CD8-positive, alpha-beta memory T cell (primary cell): Measurements from ENCODE around the gene SP5. TPM values are rescaled to one million over a fixed set of nuclear protein-coding genes. Genes with fewer than 3 reads are reported as not detected.

ENCODE experiments used
- CTCF ChIA-PET: fragments of 350-600 bp; sonication (Branson Sonifier 250); formaldehyde crosslinking; loops from one replicate; lab custom pipeline; 2021; ENCODE audit warnings: antibody characterized with exemption; lab: Charles Lee
- POLR2A ChIA-PET: fragments of 350-600 bp; sonication (Branson Sonifier 250); formaldehyde crosslinking; loops from one replicate; lab custom pipeline; 2021; ENCODE audit warnings: antibody characterized with exemption; lab: Charles Lee
- DNase-seq, 5 donors: peaks; one replicate each; pipeline versions ENCODE4 v3.0.0 to v3.0.0-alpha.2; 2020 to 2022; ENCODE audit warnings: mixed read lengths in 1 of 5
- H3K27ac ChIP-seq: one replicate; pipeline ENCODE4 v1.7.0; 2013; ENCODE audit warnings: low read depth, mild to moderate bottlenecking, low read length, moderate library complexity
- H3K27me3 ChIP-seq: 2 replicates; pipeline ENCODE4 v1.7.0; 2013; ENCODE audit warnings: low read length, mild to moderate bottlenecking; ENCODE audit not compliant: insufficient read depth, poor library complexity, severe bottlenecking
- H3K36me3 ChIP-seq: 2 replicates; pipeline ENCODE4 v1.7.0; 2013; ENCODE audit warnings: mild to moderate bottlenecking, low read length, moderate library complexity; ENCODE audit not compliant: insufficient read depth
- H3K4me1 ChIP-seq: 2 replicates; pipeline ENCODE4 v1.7.0; 2013; ENCODE audit warnings: mild to moderate bottlenecking, low read length, moderate library complexity; ENCODE audit not compliant: insufficient read depth
- H3K4me3 ChIP-seq: 2 replicates; pipeline ENCODE4 v1.7.0; 2013; ENCODE audit warnings: mild to moderate bottlenecking, low read length
- H3K9me3 ChIP-seq: 2 replicates; pipeline ENCODE4 v1.7.0; 2013; ENCODE audit warnings: mild to moderate bottlenecking, low read length
- H3K27ac Mint-ChIP-seq, 8 donors: one replicate each; pipeline ENCODE4 v1.8.0; 2020 to 2021; ENCODE audit warnings: mixed read lengths in 8 of 8, mild to moderate bottlenecking in 6 of 8, inconsistent platforms in 3 of 8, moderate library complexity in 3 of 8
- H3K27me3 Mint-ChIP-seq, 2 donors: one replicate each; pipeline ENCODE4 v1.8.0; 2020 to 2021; ENCODE audit warnings: mixed read lengths in 2 of 2, mild to moderate bottlenecking in 1 of 2, moderate library complexity in 1 of 2
- H3K36me3 Mint-ChIP-seq, 3 donors: one replicate each; pipeline ENCODE4 v1.8.0; 2020 to 2021; ENCODE audit warnings: mixed read lengths in 3 of 3, inconsistent platforms in 1 of 3, mild to moderate bottlenecking in 1 of 3
- H3K4me1 Mint-ChIP-seq, 3 donors: one replicate each; pipeline ENCODE4 v1.8.0; 2020 to 2021; ENCODE audit warnings: mixed read lengths in 3 of 3, inconsistent platforms in 1 of 3, mild to moderate bottlenecking in 1 of 3
- H3K4me3 Mint-ChIP-seq, 7 donors: one replicate each; pipeline ENCODE4 v1.8.0; 2020 to 2021; ENCODE audit warnings: mixed read lengths in 7 of 7, mild to moderate bottlenecking in 6 of 7, moderate library complexity in 4 of 7, inconsistent platforms in 2 of 7
- H3K9me3 Mint-ChIP-seq, 5 donors: one replicate each; pipeline ENCODE4 v1.8.0; 2020 to 2022; ENCODE audit warnings: mixed read lengths in 5 of 5, mild to moderate bottlenecking in 3 of 5, moderate library complexity in 2 of 5, inconsistent platforms in 1 of 5
- polyA plus RNA-seq: library from polyadenylated mRNA; unstranded; fragments of 300-500 nt; fragmentation: Illumina TruSeq; gene quantifications from one replicate; pipeline ENCODE4 v1.2.3, GENCODE V29; 2021
- total RNA-seq, 2 experiments: library from RNA; stranded (reverse); gene quantifications; one replicate each; pipeline ENCODE4 v1.2.3, GENCODE V29; 2021

SP5 gene
- total and polyA plus RNA-seq, 3 experiments from 2014 or later: not detected

DNA sequence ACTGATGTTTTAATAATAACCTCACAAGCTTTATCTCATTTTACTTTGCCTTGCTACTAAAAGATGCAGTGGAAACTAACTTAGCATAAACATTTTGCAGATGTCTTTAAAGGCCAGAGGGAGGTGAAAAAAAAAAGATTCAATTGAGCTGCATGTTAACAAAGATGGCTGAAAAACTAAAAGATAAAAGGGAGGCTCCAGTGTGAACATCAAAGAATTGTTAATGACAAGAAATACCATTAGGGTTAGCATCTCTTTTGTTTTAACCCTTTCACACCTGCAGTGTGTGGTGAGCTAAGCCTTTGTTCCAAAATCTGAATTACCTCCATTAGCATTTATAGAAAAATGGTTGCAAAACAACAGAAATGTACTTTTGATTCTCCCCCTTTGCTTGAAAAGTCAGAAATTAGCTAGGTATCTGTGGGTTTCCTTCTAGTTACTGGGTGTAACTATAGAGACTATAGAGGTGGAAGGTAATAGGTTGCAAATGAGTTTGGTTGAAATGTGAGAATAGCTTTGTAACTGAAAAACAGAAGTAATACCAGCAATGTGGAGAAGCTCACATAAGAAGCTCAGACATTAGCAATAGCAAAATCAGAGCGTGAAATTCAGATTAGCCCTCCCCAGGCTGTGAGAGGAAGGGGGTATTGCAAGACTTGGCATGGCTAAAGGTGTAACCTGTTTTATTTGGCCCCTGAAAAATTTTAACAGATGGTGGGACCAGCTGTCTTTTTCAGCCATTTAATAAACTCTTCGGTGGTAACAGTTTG is 34.8 kb upstream of the SP5 start:
- Histone ChIP-seq H3K4me3 (no peak overlapping the region), H3K9me3 (no peaks in the 10 kb centered on the region), H3K27me3 (no peaks in the 10 kb centered on the region), H3K27ac (no peak overlapping the region), H3K4me1 (no peaks in the 10 kb centered on the region), H3K36me3 (no peaks in the 10 kb centered on the region)
- ChIA-PET POLR2A (no interaction called here), CTCF (interaction anchor here (0.9 kb wide), 1 partner anchor 271 kb away, joined by 3 read pairs; no protein-coding TSS in a partner anchor)
- H3K4me1 Mint-ChIP-seq: peaks cover 7 to 18% (median 10%) of the 10 kb centered on the region in 3 donors
- H3K27ac Mint-ChIP-seq: peak overlapping the region in 1 of 8 donors; percentile 35
- H3K27me3 Mint-ChIP-seq: peaks cover 8 to 20% of the 10 kb centered on the region in 2 donors
- H3K9me3 Mint-ChIP-seq: no peaks in the 10 kb centered on the region
- DNase-seq: no peak
- no peak overlapping the region for H3K4me3 Mint-ChIP-seq
- H3K36me3 Mint-ChIP-seq: no peaks in the 10 kb centered on the region

DNA sequence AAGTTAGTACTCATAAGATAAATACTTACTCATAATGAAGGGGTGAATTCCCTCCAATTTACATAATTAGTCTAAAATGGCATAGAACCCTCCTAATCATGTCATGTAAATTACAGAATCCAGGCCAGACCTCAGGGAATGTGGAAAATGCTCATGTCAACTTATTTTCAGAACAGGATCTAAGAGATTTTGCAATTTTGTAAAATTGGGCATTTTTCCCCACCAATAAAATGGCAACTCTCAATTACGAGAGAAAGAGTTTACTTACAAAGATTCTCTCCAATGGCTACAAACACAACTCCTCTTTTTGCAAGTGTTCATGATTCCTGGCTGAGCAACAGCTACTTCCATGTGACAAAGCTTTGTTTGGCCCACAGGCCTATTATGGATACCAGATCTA is 33.8 kb upstream of the SP5 start:
- H3K4me3 ChIP-seq: no peak overlapping the region
- Mint-ChIP-seq H3K4me1 (peaks cover 7 to 18% (median 10%) of the 10 kb centered on the region in 3 donors), H3K36me3 (no peaks in the 10 kb centered on the region), H3K4me3 (no peak overlapping the region), H3K9me3 (no peaks in the 10 kb centered on the region), H3K27ac (no peak overlapping the region), H3K27me3 (peaks cover 8 to 20% of the 10 kb centered on the region in 2 donors)
- H3K9me3 ChIP-seq: no peaks in the 10 kb centered on the region
- DNase-seq: no peak
- H3K27ac ChIP-seq: no peak overlapping the region
- no peaks in the 10 kb centered on the region for H3K36me3 ChIP-seq
- POLR2A ChIA-PET: no interaction called here
- CTCF ChIA-PET: interaction anchor here (0.9 to 1.0 kb wide), 2 partner anchors 25 to 272 kb away, joined by 3 read pairs; no protein-coding TSS in a partner anchor
- H3K27me3 ChIP-seq: no peaks in the 10 kb centered on the region
- H3K4me1 ChIP-seq: no peaks in the 10 kb centered on the region

DNA sequence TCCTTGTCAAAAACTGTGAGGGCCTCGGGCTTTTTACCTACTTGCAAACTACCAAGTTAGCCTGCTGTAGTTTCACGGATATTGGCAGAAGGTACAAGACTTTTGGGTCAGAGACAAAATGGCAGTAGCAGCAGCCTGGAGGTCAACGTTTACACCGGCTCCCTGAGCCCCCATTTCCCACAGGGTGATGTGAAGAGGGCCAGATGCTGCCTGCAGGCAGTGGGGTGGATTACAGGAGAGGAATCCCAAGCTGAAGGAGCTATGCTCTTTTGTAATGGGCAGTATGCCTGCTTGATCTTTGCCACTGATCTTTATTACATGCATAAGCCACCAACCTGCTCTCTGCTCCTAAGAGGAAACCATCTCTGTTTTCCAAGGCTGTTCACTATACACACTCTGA is 29.5 kb upstream of the SP5 start:
- Mint-ChIP-seq H3K27me3 (peaks cover 8 to 20% of the 10 kb centered on the region in 2 donors), H3K4me3 (no peak overlapping the region), H3K36me3 (no peaks in the 10 kb centered on the region), H3K4me1 (peaks cover 0 to 2% (median 0%) of the 10 kb centered on the region in 3 donors), H3K27ac (no peak overlapping the region), H3K9me3 (peaks cover 0 to 2% (median 0%) of the 10 kb centered on the region in 5 donors)
- Histone ChIP-seq H3K36me3 (no peaks in the 10 kb centered on the region), H3K27me3 (no peaks in the 10 kb centered on the region), H3K27ac (no peak overlapping the region), H3K4me3 (no peak overlapping the region), H3K9me3 (no peaks in the 10 kb centered on the region), H3K4me1 (no peaks in the 10 kb centered on the region)
- ChIA-PET CTCF (no interaction called here), POLR2A (no interaction called here)
- no peak for DNase-seq

DNA sequence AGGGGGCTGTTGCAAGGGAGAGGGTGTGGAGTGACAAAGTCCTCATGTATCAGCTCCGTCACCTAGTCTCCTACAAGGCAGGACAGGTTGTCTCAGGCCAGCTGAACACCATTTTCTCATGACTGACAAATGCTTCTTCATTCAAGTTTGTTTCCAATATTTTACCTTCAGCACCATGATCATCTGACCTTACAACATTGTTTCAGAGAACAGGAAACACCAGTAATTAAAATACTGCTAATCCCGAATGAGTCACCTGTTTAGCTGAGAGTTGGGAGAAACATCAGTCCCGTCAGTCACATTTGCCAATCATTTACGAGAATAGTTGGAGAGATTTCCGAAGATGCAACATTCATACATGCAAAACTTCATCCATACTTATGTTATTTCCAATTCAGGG is 25.7 kb upstream of the SP5 start:
- H3K27ac Mint-ChIP-seq: no peak overlapping the region
- H3K9me3 Mint-ChIP-seq: peaks cover 0 to 2% (median 0%) of the 10 kb centered on the region in 5 donors
- CTCF ChIA-PET: no interaction called here
- peaks cover 0 to 9% of the 10 kb centered on the region in 2 donors for H3K27me3 Mint-ChIP-seq
- H3K4me3 Mint-ChIP-seq: no peak overlapping the region
- no peaks in the 10 kb centered on the region for H3K9me3 ChIP-seq
- no peak overlapping the region for H3K27ac ChIP-seq
- no peaks in the 10 kb centered on the region for H3K27me3 ChIP-seq
- no peak for DNase-seq
- no peak overlapping the region for H3K4me3 ChIP-seq
- H3K36me3 Mint-ChIP-seq: no peaks in the 10 kb centered on the region
- H3K36me3 ChIP-seq: no peaks in the 10 kb centered on the region
- H3K4me1 ChIP-seq: no peaks in the 10 kb centered on the region
- POLR2A ChIA-PET: no interaction called here
- H3K4me1 Mint-ChIP-seq: no peaks in the 10 kb centered on the region

DNA sequence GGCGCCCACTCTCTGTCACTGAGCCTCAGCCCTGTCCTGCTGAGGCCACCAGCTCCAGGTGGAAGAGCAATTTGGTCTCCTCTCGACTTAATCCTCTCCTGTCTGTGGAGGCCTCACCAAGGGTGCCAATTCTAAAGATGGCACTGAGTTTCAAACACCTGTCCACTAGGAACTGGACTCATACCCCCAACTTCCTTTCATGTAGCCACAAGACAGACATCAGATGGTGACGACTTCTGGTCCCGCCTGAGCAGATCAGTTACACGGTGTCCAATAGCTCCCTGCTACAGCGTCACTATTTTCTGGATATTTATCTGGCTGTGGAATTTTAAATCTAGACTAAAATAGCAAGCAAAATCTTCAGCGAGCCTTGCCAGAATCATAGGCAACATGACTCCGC is 24.5 kb upstream of the SP5 start:
- Histone ChIP-seq H3K36me3 (no peaks in the 10 kb centered on the region), H3K27me3 (peaks cover 4% of the 10 kb centered on the region), H3K4me1 (no peaks in the 10 kb centered on the region), H3K4me3 (no peak overlapping the region), H3K9me3 (no peaks in the 10 kb centered on the region), H3K27ac (no peak overlapping the region)
- H3K4me3 Mint-ChIP-seq: no peak overlapping the region
- ChIA-PET CTCF (no interaction called here), POLR2A (no interaction called here)
- H3K4me1 Mint-ChIP-seq: no peaks in the 10 kb centered on the region
- H3K9me3 Mint-ChIP-seq: peaks cover 0 to 5% (median 0%) of the 10 kb centered on the region in 5 donors
- no peaks in the 10 kb centered on the region for H3K36me3 Mint-ChIP-seq
- H3K27me3 Mint-ChIP-seq: peaks cover 6 to 12% of the 10 kb centered on the region in 2 donors
- no peak overlapping the region for H3K27ac Mint-ChIP-seq
- DNase-seq: no peak

DNA sequence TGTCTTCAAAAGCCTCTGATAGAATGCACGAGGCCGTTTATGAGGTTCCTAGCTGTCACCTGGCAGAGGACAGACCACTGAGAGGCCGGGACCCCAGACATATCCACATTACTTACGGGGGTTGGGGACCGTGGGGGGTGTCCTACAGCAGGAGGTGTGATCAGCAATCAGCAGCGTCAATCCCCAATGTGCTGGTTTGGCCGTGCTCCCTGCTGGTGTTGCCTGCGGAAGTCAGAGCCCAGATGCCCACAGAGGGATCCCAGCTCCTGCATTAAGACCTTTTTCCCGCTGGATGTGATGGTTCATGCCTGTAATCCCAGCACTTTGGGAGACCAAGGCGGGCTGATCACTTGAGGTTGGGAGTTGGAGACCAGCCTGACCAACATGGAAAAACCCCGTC is 20.8 kb upstream of the SP5 start:
- ChIA-PET CTCF (no interaction called here), POLR2A (no interaction called here)
- Mint-ChIP-seq H3K36me3 (no peaks in the 10 kb centered on the region), H3K27ac (no peak overlapping the region), H3K27me3 (peaks cover 10 to 28% of the 10 kb centered on the region in 2 donors), H3K9me3 (peaks cover 0 to 3% (median 0%) of the 10 kb centered on the region in 5 donors), H3K4me1 (no peaks in the 10 kb centered on the region), H3K4me3 (no peak overlapping the region)
- Histone ChIP-seq H3K4me3 (no peak overlapping the region), H3K36me3 (no peaks in the 10 kb centered on the region), H3K27ac (no peak overlapping the region), H3K4me1 (no peaks in the 10 kb centered on the region), H3K27me3 (peaks cover 4% of the 10 kb centered on the region), H3K9me3 (no peaks in the 10 kb centered on the region)
- no peak for DNase-seq

DNA sequence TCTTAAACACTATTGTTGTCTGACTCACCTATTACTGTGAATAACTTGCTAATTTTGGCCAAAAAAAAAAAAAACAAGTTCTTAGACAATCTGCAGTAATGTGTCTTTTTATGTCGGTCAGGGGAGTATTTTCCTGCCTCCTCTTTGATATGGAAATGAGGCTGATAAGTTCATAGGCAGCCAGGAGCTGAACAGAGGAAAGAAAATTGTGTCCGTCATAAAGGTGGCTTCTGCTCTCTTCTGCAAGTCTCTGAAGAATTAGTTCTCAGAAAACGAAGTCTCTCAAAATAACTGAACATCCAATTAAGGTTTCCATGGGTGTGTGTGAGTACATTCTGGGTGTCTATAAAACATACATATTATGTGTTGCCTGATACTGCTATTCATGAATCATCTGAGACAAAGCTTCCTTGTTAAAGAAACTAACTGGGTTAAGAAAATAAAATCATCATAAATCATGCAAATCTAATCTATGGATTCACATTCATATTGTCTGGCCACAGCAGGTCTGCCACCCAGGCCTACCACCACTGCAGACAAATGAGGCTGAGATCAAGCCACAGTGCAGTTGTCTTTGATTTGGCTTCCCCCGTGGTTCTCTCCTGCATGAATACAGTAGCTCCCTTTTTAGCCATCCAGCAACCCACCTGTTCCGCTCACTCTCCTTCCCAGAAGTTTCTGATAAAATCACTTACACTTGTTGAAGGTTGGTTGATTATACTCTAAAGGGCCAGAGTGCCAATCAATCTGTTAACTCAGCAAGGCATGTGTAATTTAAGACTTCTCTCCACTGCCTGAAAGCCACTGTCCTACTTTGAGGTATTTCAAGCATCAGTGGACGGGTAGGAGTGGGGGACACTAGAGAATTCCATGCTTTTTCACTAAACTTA is 19.4 kb upstream of the SP5 start:
- H3K4me3 Mint-ChIP-seq: no peak overlapping the region
- no peaks in the 10 kb centered on the region for H3K36me3 Mint-ChIP-seq
- no peak for DNase-seq
- H3K9me3 Mint-ChIP-seq: peaks cover 0 to 3% (median 0%) of the 10 kb centered on the region in 5 donors
- POLR2A ChIA-PET: no interaction called here
- H3K4me1 Mint-ChIP-seq: no peaks in the 10 kb centered on the region
- CTCF ChIA-PET: no interaction called here
- H3K27me3 ChIP-seq: peaks cover 4% of the 10 kb centered on the region
- H3K27me3 Mint-ChIP-seq: peaks cover 12 to 36% of the 10 kb centered on the region in 2 donors
- no peaks in the 10 kb centered on the region for H3K36me3 ChIP-seq
- H3K4me3 ChIP-seq: no peak overlapping the region
- no peak overlapping the region for H3K27ac ChIP-seq
- H3K4me1 ChIP-seq: no peaks in the 10 kb centered on the region
- H3K27ac Mint-ChIP-seq: no peak overlapping the region
- no peaks in the 10 kb centered on the region for H3K9me3 ChIP-seq

DNA sequence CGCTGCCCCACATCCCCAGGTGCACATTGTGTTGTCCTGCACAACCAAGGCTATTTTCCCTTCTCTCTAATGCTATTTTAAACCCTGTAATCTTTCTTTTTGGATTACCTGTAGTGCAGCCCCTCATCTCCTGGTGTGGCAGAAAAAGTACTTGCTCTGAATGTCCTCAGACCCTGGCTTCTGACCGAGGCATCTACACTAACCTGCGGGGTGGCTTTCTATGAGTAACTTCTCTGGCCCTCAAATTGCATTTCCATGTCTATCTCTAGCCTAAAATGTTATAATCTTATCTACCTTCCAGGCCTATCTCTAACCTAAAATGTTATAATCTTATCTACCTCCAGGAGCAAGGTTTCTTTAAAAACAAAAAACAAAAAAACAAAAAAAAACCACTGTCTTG is 18.2 kb upstream of the SP5 start:
- Mint-ChIP-seq H3K4me1 (no peaks in the 10 kb centered on the region), H3K27ac (no peak overlapping the region), H3K4me3 (no peak overlapping the region), H3K27me3 (peaks cover 16 to 36% of the 10 kb centered on the region in 2 donors), H3K9me3 (peaks cover 0 to 3% (median 0%) of the 10 kb centered on the region in 5 donors), H3K36me3 (no peaks in the 10 kb centered on the region)
- H3K27ac ChIP-seq: no peak overlapping the region
- DNase-seq: no peak
- H3K9me3 ChIP-seq: no peaks in the 10 kb centered on the region
- H3K4me1 ChIP-seq: no peaks in the 10 kb centered on the region
- H3K27me3 ChIP-seq: peaks cover 4% of the 10 kb centered on the region
- H3K4me3 ChIP-seq: no peak overlapping the region
- CTCF ChIA-PET: no interaction called here
- no peaks in the 10 kb centered on the region for H3K36me3 ChIP-seq
- POLR2A ChIA-PET: no interaction called here
